ENCODE results near the gene CELF2. TPM values are rescaled to one million over a fixed set of nuclear protein-coding genes. Genes with fewer than 3 reads are reported as not detected.

CELF2 gene
- total RNA-seq, 3 donors from 2014 or later = 40.0 to 178 (median 45.6) TPM

- DNase-seq (ENCODE audit: low spot score in 2 of 2) = no peak
- no peak for TF ChIP-seq POLR2A (IDR thresholded peaks at IDR 0.05)
- TF ChIP-seq, protein P1, sequence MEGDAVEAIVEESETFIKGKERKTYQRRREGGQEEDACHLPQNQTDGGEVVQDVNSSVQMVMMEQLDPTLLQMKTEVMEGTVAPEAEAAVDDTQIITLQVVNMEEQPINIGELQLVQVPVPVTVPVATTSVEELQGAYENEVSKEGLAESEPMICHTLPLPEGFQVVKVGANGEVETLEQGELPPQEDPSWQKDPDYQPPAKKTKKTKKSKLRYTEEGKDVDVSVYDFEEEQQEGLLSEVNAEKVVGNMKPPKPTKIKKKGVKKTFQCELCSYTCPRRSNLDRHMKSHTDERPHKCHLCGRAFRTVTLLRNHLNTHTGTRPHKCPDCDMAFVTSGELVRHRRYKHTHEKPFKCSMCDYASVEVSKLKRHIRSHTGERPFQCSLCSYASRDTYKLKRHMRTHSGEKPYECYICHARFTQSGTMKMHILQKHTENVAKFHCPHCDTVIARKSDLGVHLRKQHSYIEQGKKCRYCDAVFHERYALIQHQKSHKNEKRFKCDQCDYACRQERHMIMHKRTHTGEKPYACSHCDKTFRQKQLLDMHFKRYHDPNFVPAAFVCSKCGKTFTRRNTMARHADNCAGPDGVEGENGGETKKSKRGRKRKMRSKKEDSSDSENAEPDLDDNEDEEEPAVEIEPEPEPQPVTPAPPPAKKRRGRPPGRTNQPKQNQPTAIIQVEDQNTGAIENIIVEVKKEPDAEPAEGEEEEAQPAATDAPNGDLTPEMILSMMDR (IDR thresholded peaks at IDR 0.05) = no peak
- no peak for TF ChIP-seq POLR2AphosphoS5 (IDR thresholded peaks at IDR 0.05)
- H3K36me3 ChIP-seq = no peaks in the 10 kb centered on the region
- no peaks in the 10 kb centered on the region for H3K27me3 ChIP-seq
- no peak overlapping the region for H3K4me3 ChIP-seq
- intact Hi-C loops (cut with DNase I; ENCODE audit: low total_unique reads) = no loop called here
- H3K27ac ChIP-seq = peak overlapping the region in 1 of 2 donors; percentile 35
- H3K9me3 ChIP-seq = no peaks in the 10 kb centered on the region
- H3K4me1 ChIP-seq = no peaks in the 10 kb centered on the region
These were observed 40.3 kb upstream of the CELF2 start for GRCh38 chr10:10977226-10977956.

DNA sequence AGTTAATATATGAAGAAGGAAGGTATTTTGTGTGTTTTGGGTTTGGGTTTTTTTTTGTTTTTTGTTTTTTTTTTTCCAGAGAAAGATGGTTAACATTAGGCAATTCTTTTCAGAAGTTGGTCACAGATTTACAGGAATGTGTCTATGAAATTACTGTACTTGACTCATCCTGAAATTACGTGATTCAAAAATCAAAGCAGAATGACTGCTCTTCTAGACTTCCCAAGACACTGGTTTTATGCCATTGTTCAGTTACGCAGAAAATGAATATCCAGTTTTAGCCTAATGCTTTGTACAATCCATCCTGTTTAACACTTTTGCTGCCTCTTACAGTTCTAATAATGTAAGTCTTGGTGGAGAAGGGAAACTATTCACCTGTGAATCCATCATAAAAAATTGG is 39.7 kb upstream of the CELF2 start:
- no peaks in the 10 kb centered on the region for H3K36me3 ChIP-seq
- H3K4me1 ChIP-seq = no peaks in the 10 kb centered on the region
- peak overlapping the region in 1 of 2 donors; percentile 35 for H3K27ac ChIP-seq
- no peaks in the 10 kb centered on the region for H3K9me3 ChIP-seq
- TF ChIP-seq POLR2AphosphoS5 (IDR thresholded peaks at IDR 0.05) (no peak), POLR2A (IDR thresholded peaks at IDR 0.05) (no peak)
- TF ChIP-seq, protein P1 (IDR thresholded peaks at IDR 0.05) = no peak
- no peaks in the 10 kb centered on the region for H3K27me3 ChIP-seq
- intact Hi-C loops (cut with DNase I; ENCODE audit: low total_unique reads) = no loop called here
- DNase-seq (ENCODE audit: low spot score in 2 of 2) = no peak
- H3K4me3 ChIP-seq = no peak overlapping the region

DNA sequence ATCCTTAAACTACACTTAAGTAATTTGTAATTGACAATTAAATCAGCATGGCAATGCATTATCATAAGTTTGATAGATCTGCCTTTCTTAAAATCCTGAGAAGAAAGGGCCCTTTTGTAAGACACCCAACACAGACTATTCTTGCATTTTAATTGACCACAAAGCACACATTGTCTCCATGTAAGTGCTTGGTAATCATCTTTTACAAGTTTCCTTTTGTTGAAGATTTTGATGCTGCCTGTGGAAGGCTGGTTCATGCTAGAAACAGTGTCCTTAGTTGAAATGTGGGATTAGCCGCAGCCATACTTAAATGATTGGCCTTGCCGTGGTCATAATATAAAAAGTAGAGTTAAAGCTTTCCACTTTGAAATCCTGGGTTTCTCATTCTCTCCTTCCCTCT is 32.3 kb upstream of the CELF2 start:
- intact Hi-C loops (cut with DNase I; ENCODE audit: low total_unique reads) = no loop called here
- no peak for DNase-seq (ENCODE audit: low spot score in 2 of 2)

GRCh38 chr10:10986606-10987005 is 31.1 kb upstream of the CELF2 start:
- Histone ChIP-seq H3K4me1 (no peaks in the 10 kb centered on the region), H3K27me3 (no peaks in the 10 kb centered on the region), H3K36me3 (no peaks in the 10 kb centered on the region), H3K9me3 (no peaks in the 10 kb centered on the region), H3K27ac (no peak overlapping the region), H3K4me3 (no peak overlapping the region)
- no peak for DNase-seq (ENCODE audit: low spot score in 2 of 2)
- intact Hi-C loops (cut with DNase I; ENCODE audit: low total_unique reads) = no loop called here
- TF ChIP-seq POLR2A (IDR thresholded peaks at IDR 0.05) = no peak
- no peak for TF ChIP-seq POLR2AphosphoS5 (IDR thresholded peaks at IDR 0.05)
- TF ChIP-seq, protein P1 (IDR thresholded peaks at IDR 0.05) = no peak

More for the DNA sequence above, 32.3 kb upstream of the CELF2 start:
- TF ChIP-seq POLR2AphosphoS5 (IDR thresholded peaks at IDR 0.05) (no peak), POLR2A (IDR thresholded peaks at IDR 0.05) (no peak)
- TF ChIP-seq, protein P1 (IDR thresholded peaks at IDR 0.05) = no peak
- H3K36me3 ChIP-seq = no peaks in the 10 kb centered on the region
- H3K4me1 ChIP-seq = no peaks in the 10 kb centered on the region
- H3K9me3 ChIP-seq = no peaks in the 10 kb centered on the region
- H3K27me3 ChIP-seq = no peaks in the 10 kb centered on the region
- no peak overlapping the region for H3K27ac ChIP-seq
- no peak overlapping the region for H3K4me3 ChIP-seq

DNA sequence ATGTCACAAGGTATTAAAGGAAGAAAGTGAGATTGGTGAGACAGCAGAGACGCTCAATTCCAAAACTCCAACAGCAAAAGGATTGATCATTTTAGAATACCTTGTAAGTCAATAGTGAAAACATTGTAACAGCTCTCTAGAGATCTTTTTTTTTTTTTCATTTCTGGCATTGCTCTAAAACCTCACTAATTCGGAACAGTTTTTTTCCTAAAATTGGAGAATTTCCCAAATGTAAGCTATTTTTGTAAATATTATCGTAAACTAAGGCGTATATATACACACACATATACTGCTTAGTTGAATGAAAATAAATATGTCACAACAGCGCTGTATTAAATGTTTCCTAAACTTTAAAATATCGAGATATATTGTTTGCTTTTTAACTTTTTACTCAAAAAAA is 30.6 kb upstream of the CELF2 start:
- no peaks in the 10 kb centered on the region for H3K36me3 ChIP-seq
- H3K27ac ChIP-seq = no peak overlapping the region
- intact Hi-C loops (cut with DNase I; ENCODE audit: low total_unique reads) = no loop called here
- no peaks in the 10 kb centered on the region for H3K9me3 ChIP-seq
- no peaks in the 10 kb centered on the region for H3K4me1 ChIP-seq
- no peak overlapping the region for H3K4me3 ChIP-seq
- TF ChIP-seq POLR2AphosphoS5 (IDR thresholded peaks at IDR 0.05) = no peak
- TF ChIP-seq, protein P1 (IDR thresholded peaks at IDR 0.05) = no peak
- TF ChIP-seq POLR2A (IDR thresholded peaks at IDR 0.05) = no peak
- no peaks in the 10 kb centered on the region for H3K27me3 ChIP-seq
- no peak for DNase-seq (ENCODE audit: low spot score in 2 of 2)
